ENCODE results near the gene CCDC116. TPM values are rescaled to one million over a fixed set of nuclear protein-coding genes. Genes with fewer than 3 reads are reported as not detected.
"Not testable (repeated sequence)": the region's sequence is repeated elsewhere in the genome, so short reads cannot be mapped to it uniquely, and the experiment has no call there.

Gene CCDC116
- total and polyA plus RNA-seq, 2 experiments from 2014 or later: 0.30 to 1.5 TPM

DNA sequence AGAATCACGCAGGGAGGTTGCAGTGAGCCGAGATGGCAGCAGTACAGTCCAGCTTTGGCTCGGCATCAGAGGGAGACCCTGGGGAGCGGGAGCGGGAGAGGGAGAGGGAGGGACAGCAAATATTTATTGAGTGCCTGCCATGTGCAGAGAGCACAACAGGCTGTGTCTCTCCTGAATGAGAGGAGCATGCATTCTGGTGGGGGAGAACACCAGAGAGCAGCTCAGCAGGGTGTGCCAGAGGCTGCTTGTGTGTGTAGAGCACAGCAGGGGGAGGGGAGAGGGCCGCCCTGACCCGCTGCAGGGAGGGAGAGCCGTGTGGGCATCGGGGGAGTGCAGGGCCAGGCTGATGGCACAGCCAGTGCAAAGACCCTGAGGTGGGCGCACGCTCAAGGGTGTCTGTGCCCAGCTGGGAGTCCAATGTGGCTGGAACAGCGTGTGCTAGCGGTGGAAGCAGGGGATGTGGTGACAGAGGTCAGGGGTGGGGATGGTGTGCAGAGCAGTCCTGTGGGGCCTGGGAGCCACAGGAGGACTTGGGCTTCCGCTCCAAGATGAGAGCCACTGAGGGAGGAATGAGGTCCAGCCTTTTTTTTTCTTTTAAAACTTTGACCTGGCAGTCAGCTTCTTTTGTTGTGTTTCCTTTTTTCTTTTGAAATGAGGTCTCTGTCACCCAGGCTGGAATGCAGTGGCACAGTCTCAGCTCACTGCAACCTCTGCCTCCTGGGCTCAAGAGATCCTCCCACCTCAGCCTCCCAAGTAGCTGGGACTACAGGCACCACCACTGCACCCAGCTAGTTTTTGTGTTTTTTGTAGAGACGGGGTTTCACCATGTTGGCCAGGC is 45.3 kb downstream of the CCDC116 start:
- Histone ChIP-seq H3K27ac (no peak overlapping the region), H3K9me3 (ENCODE audit: low read depth) (no peaks in the 10 kb centered on the region), H4K20me1 (ENCODE audit: insufficient read depth, poor library complexity, severe bottlenecking) (no peaks in the 10 kb centered on the region), H2AFZ (no peak overlapping the region), H3K4me3 (no peak overlapping the region), H3K9me2 (replicated peaks; ENCODE audit: insufficient read depth) (no peaks in the 10 kb centered on the region), H3K4me1 (ENCODE audit: insufficient read depth) (no peaks in the 10 kb centered on the region), H3K36me3 (replicated peaks; ENCODE audit: insufficient read depth, low read depth) (no peaks in the 10 kb centered on the region), H3K27me3 (no peaks in the 10 kb centered on the region), H3K79me2 (no peaks in the 10 kb centered on the region), H3K4me2 (no peak overlapping the region)
- TF ChIP-seq EZH2 (IDR thresholded peaks at IDR 0.05; ENCODE audit: borderline replicate concordance) (no peak), EZH2phosphoT487 (IDR thresholded peaks at IDR 0.05; ENCODE audit: low read depth, severe bottlenecking, unreplicated experiment) (no peak)
- TF ChIP-seq, protein P1, sequence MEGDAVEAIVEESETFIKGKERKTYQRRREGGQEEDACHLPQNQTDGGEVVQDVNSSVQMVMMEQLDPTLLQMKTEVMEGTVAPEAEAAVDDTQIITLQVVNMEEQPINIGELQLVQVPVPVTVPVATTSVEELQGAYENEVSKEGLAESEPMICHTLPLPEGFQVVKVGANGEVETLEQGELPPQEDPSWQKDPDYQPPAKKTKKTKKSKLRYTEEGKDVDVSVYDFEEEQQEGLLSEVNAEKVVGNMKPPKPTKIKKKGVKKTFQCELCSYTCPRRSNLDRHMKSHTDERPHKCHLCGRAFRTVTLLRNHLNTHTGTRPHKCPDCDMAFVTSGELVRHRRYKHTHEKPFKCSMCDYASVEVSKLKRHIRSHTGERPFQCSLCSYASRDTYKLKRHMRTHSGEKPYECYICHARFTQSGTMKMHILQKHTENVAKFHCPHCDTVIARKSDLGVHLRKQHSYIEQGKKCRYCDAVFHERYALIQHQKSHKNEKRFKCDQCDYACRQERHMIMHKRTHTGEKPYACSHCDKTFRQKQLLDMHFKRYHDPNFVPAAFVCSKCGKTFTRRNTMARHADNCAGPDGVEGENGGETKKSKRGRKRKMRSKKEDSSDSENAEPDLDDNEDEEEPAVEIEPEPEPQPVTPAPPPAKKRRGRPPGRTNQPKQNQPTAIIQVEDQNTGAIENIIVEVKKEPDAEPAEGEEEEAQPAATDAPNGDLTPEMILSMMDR (IDR thresholded peaks at IDR 0.05; ENCODE audit: poor library complexity): no peak
- WGBS (ENCODE audit: low lambda C conversion rate, missing lambda C conversion rate): 95% methylated on average over 14 of the region's 15 CpGs
- peak; percentile 2 for DNase-seq (ENCODE audit: low spot score)

DNA sequence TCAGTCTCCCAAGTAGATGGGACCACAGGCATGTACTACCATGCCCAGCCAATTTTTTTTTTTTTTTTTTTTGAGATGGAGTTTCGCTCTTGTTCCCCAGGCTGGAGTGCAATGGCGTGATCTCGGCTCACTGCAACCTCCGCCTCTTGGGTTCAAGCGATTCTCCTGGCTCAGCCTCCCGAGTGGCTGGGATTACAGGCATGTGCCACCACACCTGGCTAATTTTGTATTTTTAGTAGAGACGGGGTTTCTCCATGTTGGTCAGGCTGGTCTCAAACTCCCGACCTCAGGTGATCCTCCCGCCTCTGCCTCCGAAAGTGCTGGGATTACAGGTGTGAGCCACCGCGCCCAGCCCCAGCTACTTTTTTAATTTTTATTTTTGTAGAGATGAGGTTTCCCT is 46.3 kb downstream of the CCDC116 start:
- not testable (repeated sequence) for H3K4me2 ChIP-seq; H3K4me3 ChIP-seq; H3K27me3 ChIP-seq; H3K27ac ChIP-seq; H3K79me2 ChIP-seq; H3K9me2 ChIP-seq (replicated peaks; ENCODE audit: insufficient read depth); DNase-seq (ENCODE audit: low spot score); H3K4me1 ChIP-seq (ENCODE audit: insufficient read depth); H2AFZ ChIP-seq; H3K36me3 ChIP-seq (replicated peaks; ENCODE audit: insufficient read depth, low read depth); H3K9me3 ChIP-seq (ENCODE audit: low read depth); H4K20me1 ChIP-seq (ENCODE audit: insufficient read depth, poor library complexity, severe bottlenecking)
- over 99% methylated on average over 12 of the region's 12 CpGs for WGBS (ENCODE audit: low lambda C conversion rate, missing lambda C conversion rate)

DNA sequence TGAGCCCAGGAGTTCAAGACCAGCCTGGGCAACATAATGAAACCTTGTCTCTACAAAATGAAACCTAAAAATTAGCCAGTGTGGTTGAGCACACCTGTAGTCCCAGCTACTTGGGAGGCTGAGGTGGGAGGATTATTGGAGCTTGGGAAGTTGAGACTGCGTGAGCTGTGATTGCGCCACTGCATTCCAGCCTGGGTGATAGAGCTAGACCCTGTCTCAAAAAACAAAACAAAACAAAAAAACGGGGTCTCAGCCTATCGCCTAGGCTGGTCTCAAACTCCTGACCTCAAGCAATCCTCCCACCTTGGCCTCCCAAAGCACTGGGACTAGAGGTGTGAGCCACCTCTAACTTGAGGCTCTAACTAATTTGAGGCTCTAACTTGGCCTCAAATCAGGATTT is 46.8 kb downstream of the CCDC116 start:
- H4K20me1 ChIP-seq (ENCODE audit: insufficient read depth, poor library complexity, severe bottlenecking): no peaks in the 10 kb centered on the region
- no peak overlapping the region for H3K27ac ChIP-seq
- H3K36me3 ChIP-seq (replicated peaks; ENCODE audit: insufficient read depth, low read depth): no peaks in the 10 kb centered on the region
- H3K27me3 ChIP-seq: no peaks in the 10 kb centered on the region
- no peak overlapping the region for H3K4me2 ChIP-seq
- 89% methylated on average over 4 of the region's 4 CpGs for WGBS (ENCODE audit: low lambda C conversion rate, missing lambda C conversion rate)
- no peaks in the 10 kb centered on the region for H3K79me2 ChIP-seq
- no peak for DNase-seq (ENCODE audit: low spot score)
- H3K4me1 ChIP-seq (ENCODE audit: insufficient read depth): no peaks in the 10 kb centered on the region
- TF ChIP-seq, protein P1 (IDR thresholded peaks at IDR 0.05; ENCODE audit: poor library complexity): no peak
- no peak for TF ChIP-seq EZH2phosphoT487 (IDR thresholded peaks at IDR 0.05; ENCODE audit: low read depth, severe bottlenecking, unreplicated experiment)
- no peak for TF ChIP-seq EZH2 (IDR thresholded peaks at IDR 0.05; ENCODE audit: borderline replicate concordance)
- no peak overlapping the region for H3K4me3 ChIP-seq
- H2AFZ ChIP-seq: no peak overlapping the region
- H3K9me2 ChIP-seq (replicated peaks; ENCODE audit: insufficient read depth): no peaks in the 10 kb centered on the region
- H3K9me3 ChIP-seq (ENCODE audit: low read depth): no peaks in the 10 kb centered on the region

DNA sequence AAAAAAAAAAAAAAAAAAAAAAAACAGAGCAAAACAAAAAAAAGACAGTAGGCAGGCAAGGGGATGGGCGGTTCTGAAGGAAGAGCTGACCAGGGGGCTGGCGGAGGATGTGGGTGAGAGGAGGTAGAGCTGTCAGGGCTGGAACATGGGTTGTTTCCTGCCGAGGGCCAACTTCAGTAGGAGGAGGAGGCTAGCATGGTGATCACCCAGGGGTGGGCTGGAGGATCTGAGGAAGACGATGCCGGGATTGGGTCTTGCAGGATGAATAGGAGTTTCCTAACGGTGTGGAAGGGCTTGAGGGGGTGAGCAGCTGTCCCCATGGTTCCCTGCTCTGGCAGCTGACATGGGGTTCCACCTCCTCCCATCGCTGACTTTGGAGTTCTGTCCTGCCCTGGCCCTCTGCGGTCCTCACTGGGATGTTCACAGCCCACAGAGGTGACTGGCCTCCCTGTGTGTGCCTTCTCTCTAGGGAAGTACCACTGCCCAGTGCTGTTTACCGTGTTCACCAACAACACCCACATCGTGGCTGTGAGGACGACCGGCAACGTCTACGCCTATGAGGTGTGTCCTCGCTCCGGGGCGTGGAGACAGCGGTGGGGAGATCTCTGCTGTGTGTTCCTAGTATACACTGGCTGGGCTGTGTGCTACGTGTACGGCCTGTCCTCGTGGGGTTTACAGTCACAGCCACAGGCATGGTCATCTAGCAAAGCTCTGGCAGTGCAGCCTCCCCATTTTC is 48.4 kb downstream of the CCDC116 start:
- H3K27ac ChIP-seq: no peak overlapping the region
- no peak overlapping the region for H3K4me2 ChIP-seq
- no peaks in the 10 kb centered on the region for H3K4me1 ChIP-seq (ENCODE audit: insufficient read depth)
- TF ChIP-seq, protein P1 (IDR thresholded peaks at IDR 0.05; ENCODE audit: poor library complexity): no peak
- TF ChIP-seq EZH2 (IDR thresholded peaks at IDR 0.05; ENCODE audit: borderline replicate concordance) (no peak), EZH2phosphoT487 (IDR thresholded peaks at IDR 0.05; ENCODE audit: low read depth, severe bottlenecking, unreplicated experiment) (no peak)
- no peak overlapping the region for H3K4me3 ChIP-seq
- no peak overlapping the region for H2AFZ ChIP-seq
- H3K9me2 ChIP-seq (replicated peaks; ENCODE audit: insufficient read depth): no peaks in the 10 kb centered on the region
- no peaks in the 10 kb centered on the region for H4K20me1 ChIP-seq (ENCODE audit: insufficient read depth, poor library complexity, severe bottlenecking)
- 94% methylated on average over 21 of the region's 21 CpGs for WGBS (ENCODE audit: low lambda C conversion rate, missing lambda C conversion rate)
- DNase-seq (ENCODE audit: low spot score): peak; percentile 2
- H3K79me2 ChIP-seq: no peaks in the 10 kb centered on the region
- H3K9me3 ChIP-seq (ENCODE audit: low read depth): no peaks in the 10 kb centered on the region
- H3K27me3 ChIP-seq: no peaks in the 10 kb centered on the region
- no peaks in the 10 kb centered on the region for H3K36me3 ChIP-seq (replicated peaks; ENCODE audit: insufficient read depth, low read depth)

Measured in hepatocyte (in vitro differentiated cells).